GM19035 (cell line): ENCODE measurements around the gene GBA2.

Experiments
- ATAC-seq: cut with Tn5 transposase; IDR thresholded peaks from one replicate; pipeline ENCODE4 v1.9.1; 2021; ENCODE audit not compliant: unreplicated experiment

GBA2 gene

DNA sequence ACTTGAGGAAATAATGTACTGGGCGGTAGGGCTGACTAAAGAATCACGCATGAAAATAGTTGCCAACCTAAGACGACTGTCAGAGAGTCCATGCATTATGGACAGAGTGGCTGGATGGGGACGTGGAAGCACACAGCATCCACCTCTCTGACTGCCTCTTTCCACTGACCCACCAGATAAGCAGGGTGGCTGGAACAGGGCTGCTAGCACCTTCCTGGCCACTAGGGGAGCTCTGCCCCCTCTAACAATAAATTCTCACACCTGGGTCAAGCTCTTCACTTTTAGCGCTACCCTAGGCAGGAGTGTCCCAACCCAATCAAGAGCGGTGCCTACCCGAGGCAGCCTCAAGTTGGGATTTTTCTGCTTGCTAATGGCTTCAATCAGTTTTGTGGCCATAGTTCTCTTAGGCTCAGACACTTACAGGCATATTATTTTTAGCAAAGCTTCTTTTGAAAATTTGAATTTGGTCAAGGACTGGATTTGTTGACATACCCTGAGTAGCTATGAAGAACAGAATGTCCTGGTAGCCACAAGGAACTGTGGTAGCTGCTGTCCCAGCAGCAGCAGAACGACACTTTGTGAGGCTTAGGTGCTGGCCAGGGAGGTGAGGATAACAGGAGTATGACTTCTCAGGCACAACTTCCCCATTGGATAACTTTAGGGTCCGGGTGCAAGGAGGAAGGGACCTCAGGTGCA, 52.4 kb downstream of the GBA2 start:
- ATAC-seq = peak; percentile 75

- ATAC-seq = no peak
Measured at GRCh38 chr9:35695943-35696401, 53.1 kb downstream of the GBA2 start.

GRCh38 chr9:35691757-35692301, 57.2 kb downstream of the GBA2 start:
- ATAC-seq = no peak

DNA sequence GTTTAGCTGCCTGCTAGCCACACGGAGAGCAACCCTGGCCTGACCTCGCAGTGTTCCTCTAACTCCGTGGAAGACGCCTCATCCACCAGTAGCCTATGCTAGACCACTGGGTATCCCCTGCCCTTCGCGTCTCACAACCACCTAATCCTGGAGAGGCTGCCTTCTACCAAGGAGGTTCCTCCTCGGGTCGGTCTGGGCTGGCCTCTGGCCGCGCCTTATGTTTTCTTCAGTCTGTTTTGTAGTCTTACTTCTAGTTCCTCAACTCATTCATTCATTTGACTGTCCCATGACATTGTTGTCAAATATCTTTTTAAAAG, 57.7 kb downstream of the GBA2 start:
- no peak for ATAC-seq

GRCh38 chr9:35690614-35691333, 58.3 kb downstream of the GBA2 start:
- ATAC-seq = no peak

DNA sequence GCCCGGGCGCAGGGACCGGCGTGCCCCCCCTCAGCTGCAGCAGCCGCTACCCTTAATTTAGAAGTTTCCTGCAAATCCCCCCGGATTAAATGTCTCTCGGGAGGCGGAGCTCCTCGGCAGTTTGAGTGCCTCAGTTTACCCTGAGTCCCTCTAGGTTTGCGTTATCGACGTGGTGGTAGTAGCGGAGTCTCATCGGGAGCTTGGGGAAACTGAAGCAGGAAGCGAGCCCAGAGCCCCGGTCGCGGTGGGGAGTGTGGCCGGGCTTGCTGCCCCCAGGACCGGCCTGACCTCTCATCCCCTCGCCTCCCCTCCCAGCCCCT, 58.8 kb downstream of the GBA2 start:
- ATAC-seq = no peak

GRCh38 chr9:35689542-35690293, 59.3 kb downstream of the GBA2 start, which contains the start of gene TPM2:
TPM2 (minus strand) TSS chr9:35689925; CDS start chr9:35689817, 108 bp downstream.
- ATAC-seq = no peak

- no peak for ATAC-seq
Measured at GRCh38 chr9:35688558-35689541, 60.2 kb downstream of the GBA2 start.

DNA sequence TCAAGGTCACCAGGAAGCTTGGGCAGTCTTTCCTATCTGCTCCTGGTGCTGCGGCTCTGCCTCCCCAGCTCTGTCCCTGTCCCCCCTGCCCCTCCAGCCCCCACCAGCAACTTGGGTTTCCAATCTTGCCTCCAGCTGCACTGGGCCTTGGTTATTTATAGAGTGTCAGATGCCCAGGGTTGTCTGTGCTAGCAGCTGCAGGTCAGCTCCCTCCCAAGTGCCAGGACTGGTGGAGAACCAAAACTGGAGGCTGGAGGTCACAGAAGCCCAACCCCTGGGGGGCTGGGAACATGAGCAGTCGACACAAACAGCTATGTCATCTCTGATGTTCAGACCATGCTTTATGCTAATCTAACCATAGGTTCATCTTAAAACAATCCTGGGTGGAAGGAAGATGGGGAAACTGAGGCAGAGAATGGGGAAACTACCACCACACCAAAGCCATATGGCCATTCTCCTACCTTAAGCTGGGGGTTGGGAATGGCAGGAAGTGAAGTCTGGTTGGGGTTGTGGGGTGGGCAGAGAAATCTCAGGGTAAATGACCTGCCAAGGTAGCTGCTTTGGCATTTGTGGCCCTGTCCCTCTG, 61.0 kb downstream of the GBA2 start:
- ATAC-seq = no peak

GRCh38 chr9:35687306-35687705, 61.7 kb downstream of the GBA2 start:
- no peak for ATAC-seq
